NCI-H2171 (cell line): ENCODE measurements around the gene PGGHG.
"Not testable (repeated sequence)": the region's sequence is repeated elsewhere in the genome, so short reads cannot be mapped to it uniquely, and the experiment has no call there.

ENCODE experiments used
- DNase-seq: peaks from one replicate; lab custom pipeline; 2025; lab: John Stamatoyannopoulos, UW

Gene PGGHG

DNA sequence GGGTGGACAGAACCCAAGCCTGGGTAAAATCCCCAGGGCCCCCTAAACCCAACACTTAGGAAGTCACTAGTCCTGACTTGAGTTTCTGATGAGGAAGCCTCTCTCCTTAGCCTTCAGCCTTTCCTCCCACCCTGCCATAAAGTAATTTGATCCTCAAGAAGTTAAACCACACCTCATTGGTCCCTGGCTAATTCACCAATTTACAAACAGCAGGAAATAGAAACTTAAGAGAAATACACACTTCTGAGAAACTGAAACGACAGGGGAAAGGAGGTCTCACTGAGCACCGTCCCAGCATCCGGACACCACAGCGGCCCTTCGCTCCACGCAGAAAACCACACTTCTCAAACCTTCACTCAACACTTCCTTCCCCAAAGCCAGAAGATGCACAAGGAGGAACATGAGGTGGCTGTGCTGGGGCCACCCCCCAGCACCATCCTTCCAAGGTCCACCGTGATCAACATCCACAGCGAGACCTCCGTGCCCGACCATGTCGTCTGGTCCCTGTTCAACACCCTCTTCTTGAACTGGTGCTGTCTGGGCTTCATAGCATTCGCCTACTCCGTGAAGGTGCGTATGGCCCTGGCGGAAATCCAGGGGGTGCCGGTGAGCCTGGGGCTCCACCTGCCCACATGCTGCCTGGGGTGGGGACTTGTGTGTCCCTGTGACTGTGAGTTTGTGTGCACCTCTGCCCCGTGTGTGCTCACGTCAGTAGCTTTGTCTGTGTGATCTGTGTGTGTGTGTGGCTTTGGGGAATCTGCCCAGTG, 25.0 kb downstream of the PGGHG start, which contains the start of gene IFITM1:
TSS of gene IFITM1 (plus strand) at position 254 of the 767 bp plus-strand sequence. CDS start at position 385, 131 bp downstream.
- DNase-seq, result no peak

DNA sequence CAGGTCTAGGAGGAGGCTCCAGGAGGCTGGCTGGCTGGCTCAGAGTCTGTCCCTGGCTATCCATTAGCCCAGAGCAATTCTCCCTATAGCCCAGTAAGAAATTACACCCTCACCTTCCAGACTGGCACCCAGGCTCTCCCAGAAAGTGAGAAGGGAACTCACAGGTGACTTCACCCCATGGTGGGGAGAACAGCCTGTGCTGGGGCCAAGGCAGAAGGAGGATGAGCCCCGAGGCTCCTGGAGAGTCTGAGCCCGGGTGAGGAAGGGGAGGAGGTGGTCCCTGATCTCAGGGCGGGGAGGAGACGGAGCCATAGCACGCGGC, 25.6 kb downstream of the PGGHG start:
- DNase-seq, result not testable (repeated sequence)

DNA sequence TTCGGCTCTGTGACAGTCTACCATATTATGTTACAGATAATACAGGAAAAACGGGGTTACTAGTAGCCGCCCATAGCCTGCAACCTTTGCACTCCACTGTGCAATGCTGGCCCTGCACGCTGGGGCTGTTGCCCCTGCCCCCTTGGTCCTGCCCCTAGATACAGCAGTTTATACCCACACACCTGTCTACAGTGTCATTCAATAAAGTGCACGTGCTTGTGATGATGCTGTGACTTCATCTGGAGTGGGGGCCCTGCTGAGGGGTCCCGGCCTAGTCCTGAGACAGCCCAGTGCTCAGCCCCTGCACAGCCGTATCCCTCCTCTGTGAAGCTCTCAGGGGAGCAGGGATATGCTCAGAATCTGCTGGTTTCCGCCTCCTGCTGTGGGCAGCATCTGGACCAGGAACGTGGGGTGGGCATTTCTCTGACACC, 26.1 kb downstream of the PGGHG start:
- DNase-seq, result no peak

DNA sequence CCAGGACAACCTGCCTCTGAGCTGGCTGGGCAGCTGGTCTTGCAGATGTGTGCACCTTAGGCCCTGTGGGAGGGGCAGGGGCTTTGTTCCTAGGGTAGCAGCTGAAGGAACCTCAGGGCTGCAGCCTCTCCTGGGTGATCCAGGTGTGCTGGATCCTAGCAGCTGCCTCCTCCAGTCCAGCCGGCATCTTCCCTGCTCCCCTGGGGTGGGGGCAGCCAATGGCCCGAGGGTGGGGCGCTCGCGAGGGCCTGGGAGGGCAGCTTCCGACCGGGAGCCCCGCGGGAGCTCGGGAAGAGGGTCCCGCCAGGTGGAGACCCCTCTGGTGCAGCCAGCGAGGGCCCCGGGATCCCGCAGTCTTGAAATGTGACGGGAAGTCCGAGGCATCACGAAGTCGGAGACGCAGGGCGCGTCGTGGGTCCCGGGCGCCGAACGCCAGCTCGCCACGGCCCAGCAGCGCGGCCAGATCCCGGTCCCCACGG, 26.6 kb downstream of the PGGHG start:
- DNase-seq, result no peak

DNA sequence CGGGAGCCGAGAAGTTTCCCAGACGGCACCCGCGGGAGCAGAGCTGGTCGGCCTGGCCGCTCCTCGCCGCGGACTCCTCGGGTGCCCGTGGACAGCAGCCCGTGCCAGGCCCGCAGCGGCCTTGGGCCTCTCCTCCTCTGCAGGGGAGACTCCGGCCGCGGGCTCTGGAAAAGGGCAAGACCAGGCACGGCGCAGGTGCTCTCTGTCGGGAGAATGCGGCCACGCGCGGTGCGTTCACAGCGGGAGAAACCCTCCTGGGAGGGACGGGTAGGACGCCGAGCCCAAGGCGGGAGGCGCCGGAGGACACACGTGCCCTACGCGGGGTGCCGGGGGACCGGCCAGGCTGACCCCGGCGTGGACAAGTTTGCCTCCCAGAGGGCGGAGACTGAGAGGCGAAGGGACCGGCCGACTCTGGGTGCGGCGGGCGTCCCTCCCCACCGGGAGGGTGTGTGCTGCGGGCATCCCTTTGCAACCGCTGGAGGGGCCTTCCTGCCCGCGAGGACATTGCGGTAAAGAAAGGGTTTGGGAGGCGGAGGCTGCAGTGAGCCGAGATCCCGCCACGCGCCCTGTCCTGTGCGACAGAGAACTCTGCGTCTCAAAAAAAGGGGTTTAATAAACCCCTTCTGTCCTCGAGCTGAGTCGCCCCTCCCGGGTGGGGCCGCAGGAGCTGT, 27.2 kb downstream of the PGGHG start:
- DNase-seq, result no peak

DNA sequence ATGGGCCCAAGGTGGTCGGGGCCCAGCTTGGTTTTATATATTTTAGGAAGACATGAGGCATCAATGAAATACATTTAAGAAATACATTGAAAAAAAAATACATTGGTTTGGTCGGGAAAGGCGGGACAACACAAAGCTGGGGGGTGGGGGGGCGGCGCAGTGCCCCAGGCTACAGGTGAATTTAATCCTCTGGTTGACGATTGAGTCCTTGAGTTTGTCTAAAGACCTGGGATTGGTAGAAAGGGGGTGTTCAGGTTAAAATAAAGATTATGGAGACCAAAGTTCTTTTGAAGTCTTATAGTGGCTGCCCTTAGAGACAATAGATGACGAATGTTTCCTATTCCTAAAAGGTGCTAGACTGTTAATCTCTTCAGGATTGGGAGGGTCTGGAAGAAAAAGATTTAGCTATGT, 28.0 kb downstream of the PGGHG start:
- no peak for DNase-seq

DNA sequence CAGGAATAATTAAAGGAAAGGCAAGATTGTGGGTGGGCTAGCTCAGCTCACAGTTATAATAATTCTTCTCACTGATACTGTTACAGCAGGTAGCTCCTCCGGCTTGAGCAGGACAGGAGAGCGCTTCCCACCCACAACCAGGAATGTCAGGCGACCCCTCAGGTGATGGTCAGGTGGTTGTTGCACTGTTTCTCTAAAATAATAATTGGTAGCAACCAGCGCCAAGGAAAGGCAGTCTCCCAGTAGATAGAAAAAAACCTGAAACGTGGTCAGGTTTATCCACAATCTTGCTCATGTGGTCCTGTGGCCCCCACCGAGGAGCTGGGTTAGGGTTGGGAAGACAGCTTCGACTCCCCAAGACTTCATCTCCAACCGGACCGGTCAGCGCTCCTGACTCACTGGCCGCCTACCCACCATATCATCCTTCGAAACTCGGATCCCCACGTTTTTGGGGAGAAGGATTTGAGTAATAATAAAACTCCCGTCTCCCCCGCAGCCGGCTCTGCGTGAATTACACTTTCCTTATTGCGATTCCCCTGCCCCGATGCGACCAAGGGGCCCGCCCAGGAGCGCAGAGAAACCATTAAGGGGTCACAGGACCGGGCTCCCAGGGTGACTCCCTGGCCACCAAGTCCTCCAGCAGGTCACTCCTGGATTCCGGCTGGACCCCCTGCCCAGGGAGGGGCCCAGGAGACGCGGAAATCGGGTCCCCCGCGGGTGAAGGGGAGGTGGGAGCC, 28.9 kb downstream of the PGGHG start:
- DNase-seq, result not testable (repeated sequence)

DNA sequence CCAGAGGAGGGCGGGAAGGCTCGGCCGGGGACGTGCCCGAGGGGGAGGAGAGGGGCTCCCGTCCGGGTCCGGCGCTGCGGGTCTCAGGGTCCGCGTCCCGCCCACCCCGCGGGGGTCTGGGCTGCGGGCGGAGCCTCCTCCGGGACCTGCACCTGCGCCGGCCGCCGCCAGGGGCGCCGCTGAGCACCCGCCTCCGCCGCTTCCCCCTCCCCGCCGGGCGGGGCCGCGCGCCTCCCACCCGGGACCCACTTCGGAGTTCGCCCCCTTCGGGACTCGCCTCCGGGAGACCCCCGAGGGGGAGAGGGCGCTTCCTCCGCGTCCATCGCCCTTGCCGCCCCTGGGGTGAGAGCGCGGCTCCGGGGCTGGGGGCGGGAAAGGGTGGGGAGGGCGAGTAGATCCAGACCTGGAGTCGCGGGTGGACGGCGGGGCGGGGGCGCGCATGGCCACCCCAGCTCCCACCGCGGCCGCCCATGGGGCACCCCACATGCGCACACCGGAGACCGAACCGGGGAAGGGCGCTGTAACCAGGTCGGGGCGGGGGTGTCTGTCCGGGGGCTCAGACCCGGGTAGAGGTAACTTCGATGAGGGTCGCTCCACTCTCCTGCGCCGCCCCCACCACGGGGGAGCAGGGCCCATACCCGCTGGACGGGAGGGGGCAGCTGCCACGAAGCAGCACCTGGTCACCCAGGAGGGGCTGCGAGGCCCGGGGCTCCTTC, 29.6 kb downstream of the PGGHG start:
- not testable (repeated sequence) for DNase-seq

DNA sequence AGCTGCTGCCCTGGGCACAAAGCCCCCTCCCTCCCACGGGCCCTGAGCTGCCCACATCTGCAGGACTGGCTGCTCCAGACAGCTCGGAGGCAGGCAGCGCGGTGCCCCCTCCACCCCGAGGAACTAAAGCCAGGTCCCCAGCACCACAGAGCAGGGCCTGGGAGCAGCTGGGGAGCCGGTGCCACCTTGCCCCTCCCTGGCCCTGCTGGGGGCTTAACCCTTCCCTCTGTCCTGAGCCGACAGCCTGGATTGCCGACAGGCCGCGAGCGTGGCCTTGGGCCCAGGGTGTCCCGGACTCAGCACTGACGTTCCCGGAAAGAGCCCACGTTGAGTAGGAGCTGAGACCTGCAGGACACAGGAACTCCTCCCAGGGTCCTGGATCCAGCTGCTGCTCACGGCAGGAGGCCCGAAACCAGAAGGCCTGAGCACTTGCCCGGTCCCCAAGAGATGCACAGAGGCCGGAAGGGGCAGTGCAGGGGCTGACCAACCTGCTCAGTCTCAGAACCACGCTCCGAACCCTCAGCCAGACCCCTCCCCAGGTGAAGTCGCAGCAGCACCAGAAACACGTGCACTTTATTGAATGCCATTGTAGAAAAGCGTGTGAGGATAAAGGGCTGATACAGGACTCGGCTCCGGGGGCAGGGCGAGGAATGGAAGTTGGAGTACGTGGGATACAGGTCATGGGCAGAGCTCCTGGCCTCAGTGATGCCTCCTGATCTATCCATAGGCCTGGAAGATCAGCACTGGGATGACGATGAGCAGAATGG, 30.4 kb downstream of the PGGHG start:
- DNase-seq, result not testable (repeated sequence)

DNA sequence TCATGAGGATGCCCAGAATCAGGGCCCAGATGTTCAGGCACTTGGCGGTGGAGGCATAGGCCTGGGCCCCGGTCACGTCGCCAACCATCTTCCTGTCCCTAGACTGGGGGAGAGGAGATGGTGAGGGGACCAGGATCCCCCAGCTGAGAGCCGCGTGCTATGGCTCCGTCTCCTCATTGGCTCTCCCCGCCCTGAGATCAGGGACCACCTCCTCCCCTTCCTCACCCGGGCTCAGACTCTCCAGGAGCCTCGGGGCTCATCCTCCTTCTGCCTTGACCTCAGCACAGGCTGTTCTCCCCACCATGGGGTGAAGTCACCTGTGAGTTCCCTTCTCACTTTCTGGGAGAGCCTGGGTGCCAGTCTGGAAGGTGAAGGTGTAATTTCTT, 31.0 kb downstream of the PGGHG start:
- DNase-seq, result not testable (repeated sequence)

DNA sequence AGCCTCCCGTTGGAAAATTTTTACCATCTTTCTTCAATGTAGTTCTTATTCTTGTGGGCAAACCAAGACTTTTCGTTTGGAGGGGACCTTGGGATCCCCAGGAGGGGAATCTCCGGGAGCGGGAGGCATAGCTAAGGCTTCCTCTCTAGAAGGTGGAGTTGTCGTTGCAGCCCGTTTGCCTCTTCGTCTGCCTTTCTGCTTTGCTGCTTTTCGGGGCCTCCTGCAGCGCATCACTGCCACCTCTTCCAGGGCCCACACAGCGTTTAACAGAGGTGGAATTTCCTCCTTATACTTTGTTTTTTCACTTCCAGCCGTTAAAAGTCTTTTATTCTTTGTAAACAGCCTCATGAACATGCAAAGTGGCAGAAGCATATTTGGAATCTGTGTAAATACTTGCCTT, 35.2 kb downstream of the PGGHG start:
- DNase-seq, result no peak

DNA sequence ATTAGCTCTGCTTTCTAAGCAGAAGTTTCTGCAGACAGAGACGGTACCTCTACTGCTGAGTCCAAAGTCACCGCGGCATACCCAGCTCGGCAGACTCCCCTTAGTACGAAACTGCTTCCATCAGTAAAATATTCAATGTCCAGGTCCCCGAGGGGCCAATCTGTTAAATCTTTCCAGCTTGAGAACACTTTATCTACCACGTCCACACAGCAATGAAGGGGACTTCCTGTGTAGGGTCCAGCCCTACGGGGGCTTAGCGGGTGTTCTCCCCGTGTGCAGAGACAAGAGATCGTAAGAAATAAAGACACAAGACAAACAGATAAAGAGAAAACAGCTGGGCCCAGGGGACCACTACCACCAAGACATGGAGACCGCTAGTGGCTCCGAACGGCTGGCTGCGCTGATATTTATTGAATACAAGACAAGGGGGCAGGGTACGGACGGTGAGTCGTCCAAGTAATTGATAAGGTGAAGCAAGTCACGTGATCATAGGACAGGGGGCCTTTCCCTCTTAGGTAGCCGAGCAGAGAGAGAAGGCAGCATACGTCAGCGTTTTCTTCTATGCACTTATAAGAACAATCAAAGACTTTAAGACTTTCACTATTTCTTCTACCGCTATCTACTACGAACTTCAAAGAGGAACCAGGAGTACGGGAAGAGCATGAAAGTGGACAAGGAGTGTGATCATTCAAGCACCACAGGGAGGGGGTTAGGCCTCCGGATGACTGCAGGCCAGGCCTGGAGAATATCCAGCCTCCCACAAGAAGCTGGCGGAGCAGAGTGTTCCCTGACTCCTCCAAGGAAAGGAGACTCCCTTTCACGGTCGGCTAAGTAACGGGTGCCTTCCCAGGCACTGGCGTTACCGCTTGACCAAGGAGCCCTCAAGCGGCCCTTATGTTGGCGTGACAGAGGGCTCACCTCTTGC, 35.9 kb downstream of the PGGHG start:
- DNase-seq, result not testable (repeated sequence)

DNA sequence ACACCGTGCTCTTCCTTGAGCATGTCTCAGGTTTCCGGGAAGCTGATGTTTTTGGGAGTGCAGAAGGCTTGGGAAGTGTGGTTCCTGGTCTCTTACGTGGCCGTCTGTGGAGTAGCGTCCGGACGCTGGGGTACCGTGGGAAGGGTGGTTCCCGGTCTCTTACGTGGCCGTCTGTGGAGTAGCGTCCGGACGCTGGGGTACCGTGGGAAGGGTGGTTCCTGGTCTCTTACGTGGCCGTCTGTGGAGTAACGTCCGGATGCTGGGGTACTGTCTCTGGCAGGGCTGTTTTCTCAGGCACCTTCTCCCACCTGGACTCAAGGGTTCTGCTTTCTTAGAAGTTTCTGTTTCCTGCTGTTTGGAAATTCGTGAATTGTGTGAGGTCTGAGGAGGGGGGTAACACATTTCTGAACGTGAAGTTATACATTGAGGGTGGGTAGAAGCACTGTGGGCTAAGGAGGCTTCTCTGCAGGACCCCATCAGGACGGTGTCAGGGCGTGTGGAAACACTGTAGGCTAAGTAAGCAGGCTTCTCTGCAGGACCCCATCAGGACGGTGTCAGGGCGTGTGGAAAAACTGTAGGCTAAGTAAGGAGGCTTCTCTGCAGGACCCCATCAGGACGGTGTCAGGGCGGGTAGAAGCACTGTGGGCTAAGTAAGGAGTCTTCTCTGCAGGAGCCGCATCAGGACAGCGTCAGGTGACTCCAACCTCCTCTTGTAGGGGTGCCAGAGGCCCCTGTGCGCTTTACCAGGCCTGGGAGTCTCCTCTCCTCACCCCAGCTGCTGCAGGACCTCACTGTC, 37.1 kb downstream of the PGGHG start:
- DNase-seq, result no peak

DNA sequence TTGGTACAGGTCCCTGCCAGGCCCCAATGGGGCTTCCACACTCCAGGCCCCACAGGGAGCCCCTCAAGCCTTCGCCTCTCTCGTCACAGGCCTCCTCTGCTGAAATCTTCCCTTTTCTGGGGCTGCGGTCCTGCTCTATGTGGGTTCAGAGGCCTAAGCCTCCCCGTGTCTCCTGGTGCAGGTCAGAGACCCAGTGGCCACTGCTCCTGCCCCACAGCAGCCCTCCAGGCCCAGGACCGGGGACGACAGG, 37.6 kb downstream of the PGGHG start:
- DNase-seq, result no peak

DNA sequence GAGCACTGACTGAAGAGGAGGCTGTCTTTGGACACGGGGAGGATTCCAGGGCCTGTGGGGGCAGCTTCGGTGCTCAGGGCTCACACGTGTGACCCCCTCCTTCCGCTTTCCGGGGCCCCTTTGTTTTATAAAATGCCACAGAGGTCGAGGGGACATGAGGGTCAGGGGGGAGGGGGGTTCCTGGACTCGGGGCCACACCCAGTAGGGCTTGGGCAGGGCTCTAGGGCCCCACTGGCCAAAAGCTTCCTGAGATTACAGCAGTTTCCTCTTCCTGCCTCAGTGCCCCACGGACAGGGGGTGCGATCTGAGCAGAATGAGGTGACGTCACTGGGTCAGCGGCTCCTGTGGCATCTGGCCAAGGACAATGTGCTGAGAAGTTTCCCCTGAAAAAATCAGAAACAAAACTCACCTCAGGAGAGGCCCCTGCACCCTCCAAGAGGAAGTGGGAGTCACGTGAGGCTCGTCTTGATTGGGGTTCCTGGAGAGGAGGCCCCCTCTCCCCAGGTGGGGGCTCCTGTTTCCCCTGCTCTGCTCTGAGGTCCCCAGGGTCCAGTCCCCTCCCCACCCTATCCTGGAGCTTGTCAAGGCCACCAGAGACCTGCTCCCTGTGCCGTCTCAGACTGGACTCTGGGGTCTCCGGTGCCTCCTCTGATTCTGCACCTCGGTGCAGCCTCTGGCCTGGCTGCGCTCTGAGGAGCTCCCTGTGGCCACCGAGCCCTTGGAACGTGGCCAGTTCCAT, 38.1 kb downstream of the PGGHG start:
- no peak for DNase-seq

DNA sequence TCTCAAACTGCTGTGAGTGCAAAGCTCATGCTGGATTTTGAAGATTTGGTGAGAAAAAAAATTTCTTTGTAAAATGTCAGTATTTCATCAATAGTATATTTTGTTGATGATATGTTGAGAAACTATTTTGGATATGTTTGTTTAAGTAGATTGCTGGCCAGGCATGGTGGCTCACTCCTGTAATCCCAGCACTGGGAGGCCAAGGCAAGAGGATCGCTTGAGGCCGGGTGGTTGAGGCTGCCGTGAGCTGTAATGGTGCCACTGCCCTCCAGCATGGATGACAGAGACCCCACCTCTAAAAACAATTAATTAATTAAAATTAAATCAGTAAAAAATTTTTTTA, 38.6 kb downstream of the PGGHG start:
- DNase-seq, result no peak

DNA sequence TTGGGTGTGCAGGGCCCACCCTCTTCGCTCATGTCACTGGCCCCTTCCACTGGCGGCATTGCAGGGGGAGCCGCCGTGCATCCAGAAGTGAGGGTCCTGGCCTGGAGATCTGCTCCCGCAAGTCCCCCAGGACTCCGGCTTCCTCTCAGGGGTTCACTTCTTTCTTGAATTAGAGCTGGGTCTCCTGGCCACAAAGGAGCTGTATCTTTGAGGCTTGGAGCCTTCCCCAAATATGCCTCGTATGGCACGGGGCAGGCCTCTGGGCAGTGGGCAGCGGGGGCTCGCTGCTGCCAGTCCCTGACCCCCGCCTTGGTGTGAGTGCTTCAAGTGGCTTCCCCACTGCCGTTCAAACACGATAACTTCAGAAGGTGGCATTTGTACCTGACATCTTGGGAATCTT, 39.1 kb downstream of the PGGHG start:
- DNase-seq, result no peak

DNA sequence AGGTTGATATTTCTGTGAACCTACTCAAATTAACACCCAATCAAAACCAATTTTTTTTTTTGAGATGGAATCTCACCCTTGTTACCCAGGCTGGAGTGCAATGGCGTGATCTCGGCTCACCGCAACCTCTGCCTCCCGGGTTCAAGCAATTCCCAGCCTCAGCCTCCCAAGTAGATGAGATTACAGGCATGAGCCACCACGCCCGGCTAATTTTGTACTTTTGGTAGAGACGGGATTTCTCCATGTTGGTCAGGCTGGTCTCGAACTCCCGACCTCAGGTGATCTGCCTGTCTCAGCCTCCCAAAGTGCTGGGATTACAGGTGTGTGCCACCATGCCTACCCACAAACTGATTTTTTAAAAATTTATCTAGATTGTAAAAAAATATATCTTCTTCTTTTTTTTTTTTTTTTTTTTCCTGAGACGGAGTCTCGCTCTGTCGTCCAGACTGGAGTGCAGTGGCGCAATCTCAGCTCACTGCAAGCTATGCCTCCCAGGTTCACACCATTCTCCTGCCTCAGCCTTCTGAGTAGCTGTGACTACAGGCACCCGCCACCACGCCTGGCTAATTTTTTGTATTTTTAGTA, 39.7 kb downstream of the PGGHG start:
- not testable (repeated sequence) for DNase-seq

DNA sequence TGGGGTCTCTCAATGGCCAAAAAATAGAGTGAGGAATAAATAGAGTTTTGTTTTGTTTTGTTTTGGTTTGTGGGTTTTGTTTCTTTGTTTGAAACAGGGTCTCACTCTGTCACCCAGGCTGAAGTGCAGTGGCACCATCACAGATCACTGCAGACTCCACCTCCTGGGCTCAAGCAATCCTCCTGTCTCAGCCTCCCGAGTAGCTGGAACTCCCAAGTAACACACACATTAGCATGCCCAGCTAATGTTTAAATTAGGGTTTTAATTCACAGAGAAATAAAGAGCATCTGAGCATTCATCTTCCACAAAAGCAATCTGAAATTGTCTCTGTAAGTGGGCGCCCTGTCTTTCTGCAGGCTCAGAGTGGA, 40.9 kb downstream of the PGGHG start:
- no peak for DNase-seq
